HCT116 (cell line): ENCODE data around the gene THADA.

Experiments used
- POLR2A ChIP-seq: IDR thresholded peaks from 2 replicates; pipeline ENCODE4 v1.7.0; 2011; ENCODE audit warnings: borderline replicate concordance; ENCODE audit not compliant: insufficient read depth, insufficient read length; ENCODE audit errors: extremely low read depth
- POLR2AphosphoS5 ChIP-seq: IDR thresholded peaks from 2 replicates; pipeline ENCODE4 v1.6.1; 2011; ENCODE audit warnings: mild to moderate bottlenecking, low read depth, low read length, moderate library complexity
- SRF ChIP-seq: IDR thresholded peaks from 2 replicates; pipeline ENCODE4 v1.6.1; 2012; ENCODE audit warnings: low read depth
- TF ChIP-seq, protein P1 (sequence below), 3 experiments: fragments of 200-600 bp in 1 of 3; sonication (generic) in 1 of 3; IDR thresholded peaks in 2 of 3; conservative IDR thresholded peaks in 1 of 3; 2 replicates each; pipeline ENCODE4 v1.5.1; 2012 to 2017; ENCODE audit warnings: low read depth in 2 of 3, low read length in 2 of 3, antibody characterized with exemption in 1 of 3, borderline replicate concordance in 1 of 3, control low read depth in 1 of 3, mild to moderate bottlenecking in 1 of 3, mixed read lengths in 1 of 3, mixed run types in 1 of 3, moderate library complexity in 1 of 3; ENCODE audit not compliant: insufficient read depth in 1 of 3
- TF ChIP-seq, protein P2 (sequence below): IDR thresholded peaks from 2 replicates; pipeline ENCODE4 v1.6.1; 2012

DNA sequence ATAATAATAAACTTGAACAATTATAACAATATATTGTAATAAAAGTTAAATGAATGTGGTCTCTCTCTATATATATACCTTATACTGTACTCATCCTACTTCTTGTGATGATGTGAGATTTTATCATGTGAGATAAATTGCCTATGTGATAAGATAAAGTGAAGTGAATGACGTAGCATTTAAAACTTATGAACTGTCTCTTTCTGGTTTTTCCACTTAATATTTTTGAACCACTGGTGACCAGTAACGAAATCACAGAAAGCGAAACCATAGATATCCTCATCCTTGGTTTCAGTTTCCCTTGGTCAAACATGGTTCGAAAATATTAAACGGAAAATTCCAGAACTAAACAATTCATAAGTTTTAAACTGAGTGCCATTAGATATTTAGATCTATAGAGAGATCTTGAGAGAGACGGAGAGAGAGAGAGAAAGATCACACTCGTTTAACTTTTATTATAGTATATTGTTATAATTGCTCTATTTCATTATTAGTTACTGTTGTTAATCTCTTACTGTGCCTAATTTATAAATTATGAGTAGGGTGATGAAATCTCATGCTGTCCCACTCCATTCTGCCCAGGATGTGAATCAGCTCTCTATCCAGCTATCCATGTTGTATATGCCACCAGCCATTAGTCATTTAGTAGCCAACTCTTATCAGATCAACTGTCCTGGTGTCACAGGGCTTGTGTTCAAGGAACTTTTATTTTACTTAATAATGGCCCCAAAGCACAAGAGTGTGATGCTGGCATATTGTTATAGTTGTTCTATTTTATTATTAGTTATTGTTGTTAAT, 156.8 kb downstream of the THADA start:
- no peak for TF ChIP-seq SRF
- TF ChIP-seq, protein P1, sequence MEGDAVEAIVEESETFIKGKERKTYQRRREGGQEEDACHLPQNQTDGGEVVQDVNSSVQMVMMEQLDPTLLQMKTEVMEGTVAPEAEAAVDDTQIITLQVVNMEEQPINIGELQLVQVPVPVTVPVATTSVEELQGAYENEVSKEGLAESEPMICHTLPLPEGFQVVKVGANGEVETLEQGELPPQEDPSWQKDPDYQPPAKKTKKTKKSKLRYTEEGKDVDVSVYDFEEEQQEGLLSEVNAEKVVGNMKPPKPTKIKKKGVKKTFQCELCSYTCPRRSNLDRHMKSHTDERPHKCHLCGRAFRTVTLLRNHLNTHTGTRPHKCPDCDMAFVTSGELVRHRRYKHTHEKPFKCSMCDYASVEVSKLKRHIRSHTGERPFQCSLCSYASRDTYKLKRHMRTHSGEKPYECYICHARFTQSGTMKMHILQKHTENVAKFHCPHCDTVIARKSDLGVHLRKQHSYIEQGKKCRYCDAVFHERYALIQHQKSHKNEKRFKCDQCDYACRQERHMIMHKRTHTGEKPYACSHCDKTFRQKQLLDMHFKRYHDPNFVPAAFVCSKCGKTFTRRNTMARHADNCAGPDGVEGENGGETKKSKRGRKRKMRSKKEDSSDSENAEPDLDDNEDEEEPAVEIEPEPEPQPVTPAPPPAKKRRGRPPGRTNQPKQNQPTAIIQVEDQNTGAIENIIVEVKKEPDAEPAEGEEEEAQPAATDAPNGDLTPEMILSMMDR (IDR thresholded peaks at IDR 0.05 in 2 of 3, conservative IDR thresholded peaks at IDR 0.05 in 1 of 3; ENCODE audit: borderline replicate concordance in 1 of 3, insufficient read depth in 1 of 3, low read depth in 2 of 3, low read length in 2 of 3), result no peak
- TF ChIP-seq POLR2AphosphoS5, result no peak
- no peak for TF ChIP-seq POLR2A
- TF ChIP-seq, protein P2, sequence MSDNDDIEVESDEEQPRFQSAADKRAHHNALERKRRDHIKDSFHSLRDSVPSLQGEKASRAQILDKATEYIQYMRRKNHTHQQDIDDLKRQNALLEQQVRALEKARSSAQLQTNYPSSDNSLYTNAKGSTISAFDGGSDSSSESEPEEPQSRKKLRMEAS, result no peak
